ENCODE data around the gene MED25.

The MED25 gene

DNA sequence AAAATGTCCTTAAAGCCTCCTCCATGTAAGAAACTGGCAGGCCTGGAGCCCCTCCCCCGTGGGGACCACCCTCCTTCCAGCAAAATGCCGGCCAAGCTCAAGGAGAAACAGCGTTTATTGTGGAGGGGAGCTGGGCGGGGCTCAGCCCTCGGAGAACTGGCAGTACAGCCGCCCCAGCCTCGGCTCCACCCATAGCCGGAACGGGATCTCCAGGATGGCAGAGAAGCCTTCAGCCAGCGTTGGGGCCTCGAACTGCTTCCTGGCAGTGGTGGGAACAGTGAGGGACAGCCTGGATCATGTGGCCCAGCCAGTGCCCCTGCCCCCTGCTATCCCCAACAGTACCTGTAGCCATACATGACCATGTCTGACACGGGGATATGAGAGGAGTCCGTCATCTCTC, 43.0 kb downstream of the MED25 start:
- DNase-seq, result no peak

DNA sequence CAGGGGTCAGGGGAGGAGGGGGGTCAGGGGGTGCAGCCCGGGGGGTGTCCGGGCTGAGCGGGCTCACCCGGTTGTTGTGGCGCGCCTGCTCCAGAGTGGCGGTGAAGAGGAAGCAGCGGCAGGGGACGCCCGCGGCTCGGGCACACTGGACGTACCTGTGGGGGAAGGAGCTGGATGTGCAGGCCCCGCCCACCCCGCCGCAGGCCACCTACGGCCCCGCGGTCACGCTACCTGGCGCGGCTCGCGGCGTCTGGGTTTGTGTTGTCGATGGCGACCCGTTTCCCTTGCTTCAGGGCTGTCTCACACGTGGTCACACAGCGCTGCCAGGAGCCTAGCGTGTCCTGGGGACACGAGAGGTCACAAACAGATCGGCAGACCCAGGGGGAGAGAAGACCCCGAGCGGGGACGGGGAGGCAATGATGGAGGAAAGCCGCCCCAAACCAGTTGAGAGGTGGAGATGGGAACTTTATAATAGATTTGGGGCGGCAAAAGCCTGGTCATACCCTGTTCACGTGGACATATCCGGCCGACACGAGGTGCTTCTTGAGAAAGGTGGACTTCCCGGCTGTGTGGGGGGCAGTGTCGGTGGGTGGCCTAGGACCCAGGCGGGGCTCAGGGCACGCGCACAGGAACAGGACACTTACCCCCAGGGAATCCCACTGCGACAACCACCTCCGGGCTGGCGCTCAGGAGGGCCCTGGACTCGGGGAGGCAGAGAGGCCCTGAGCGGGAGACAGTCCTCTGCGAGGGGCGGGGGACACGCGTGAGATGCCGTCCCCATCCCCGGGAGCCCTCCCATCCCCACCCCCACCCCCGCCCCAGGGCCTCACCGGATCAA, 43.7 kb downstream of the MED25 start:
- DNase-seq, result no peak

DNA sequence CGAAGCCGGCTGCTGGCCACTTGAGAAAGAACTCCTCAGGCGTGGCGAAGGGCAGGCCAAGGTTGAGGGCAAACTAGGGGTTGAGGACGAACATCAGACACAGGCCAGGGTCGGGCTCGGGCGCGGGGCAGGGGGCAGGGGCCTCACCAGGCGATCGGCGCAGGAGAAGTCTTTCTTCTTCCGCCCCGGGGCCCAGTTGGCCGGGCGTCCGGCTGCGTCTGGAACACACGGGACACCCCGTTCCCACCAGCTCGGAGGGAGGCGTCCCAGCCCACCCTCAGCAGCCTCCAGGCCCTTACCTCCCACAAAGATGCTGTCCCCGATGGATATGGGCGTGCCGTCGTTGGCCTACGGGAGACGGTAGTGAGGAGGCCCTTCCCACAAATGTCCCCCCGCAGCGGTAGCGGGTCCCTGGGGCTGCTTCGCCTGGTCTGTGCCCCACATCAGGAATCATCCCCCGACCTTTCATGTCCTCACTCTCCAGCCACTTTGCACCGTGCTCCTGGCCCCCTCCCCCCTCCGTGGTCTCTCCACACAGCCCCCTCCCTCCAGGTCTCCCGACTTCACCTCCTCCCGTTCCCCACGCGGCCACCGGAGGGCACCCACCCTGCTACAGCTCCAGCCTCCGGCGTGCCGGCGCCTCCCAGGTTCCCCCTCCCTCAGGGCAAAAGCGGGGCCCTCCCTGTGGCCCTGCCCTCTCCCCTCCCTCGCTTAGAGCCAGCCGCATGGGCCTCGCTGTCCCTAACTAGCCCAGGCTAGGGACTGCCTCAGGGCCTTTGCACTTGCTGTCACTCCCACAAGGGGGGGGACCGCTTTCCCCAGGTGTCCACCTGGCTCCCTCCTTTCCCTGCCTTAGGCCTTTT, 44.5 kb downstream of the MED25 start:
- no peak for DNase-seq

DNA sequence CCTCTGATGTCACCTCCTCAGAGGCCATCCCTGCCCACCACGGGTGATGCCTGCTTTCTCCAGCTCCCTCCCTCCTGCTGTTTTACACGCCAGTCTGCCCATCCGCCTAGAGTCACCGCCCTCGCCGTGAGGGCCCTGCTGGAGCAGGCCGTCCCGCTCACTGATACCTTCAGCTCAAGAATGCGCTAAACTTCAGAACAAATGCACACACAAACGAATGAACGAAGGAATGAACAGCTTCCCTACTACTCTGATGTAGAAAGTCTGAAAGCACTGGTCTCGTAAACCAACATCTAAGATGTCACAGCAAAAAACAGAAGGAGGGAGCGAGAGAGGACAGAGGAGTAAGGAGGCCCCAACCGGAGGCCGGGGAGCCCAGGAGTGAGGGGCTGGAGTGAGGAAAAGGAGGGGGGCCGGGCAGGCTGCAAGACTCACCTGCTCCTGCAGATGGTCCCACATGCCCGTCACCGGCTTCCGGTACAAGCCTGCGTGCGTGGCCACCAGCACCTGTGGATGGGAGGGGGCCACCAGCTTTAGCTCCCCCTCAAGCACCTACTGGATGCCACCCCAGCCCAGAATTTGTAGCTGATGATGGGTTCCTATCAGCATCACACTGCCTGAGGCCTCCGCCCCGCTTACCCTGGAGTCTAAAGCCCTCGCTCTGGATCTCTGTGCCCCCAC, 45.3 kb downstream of the MED25 start:
- no peak for DNase-seq

DNA sequence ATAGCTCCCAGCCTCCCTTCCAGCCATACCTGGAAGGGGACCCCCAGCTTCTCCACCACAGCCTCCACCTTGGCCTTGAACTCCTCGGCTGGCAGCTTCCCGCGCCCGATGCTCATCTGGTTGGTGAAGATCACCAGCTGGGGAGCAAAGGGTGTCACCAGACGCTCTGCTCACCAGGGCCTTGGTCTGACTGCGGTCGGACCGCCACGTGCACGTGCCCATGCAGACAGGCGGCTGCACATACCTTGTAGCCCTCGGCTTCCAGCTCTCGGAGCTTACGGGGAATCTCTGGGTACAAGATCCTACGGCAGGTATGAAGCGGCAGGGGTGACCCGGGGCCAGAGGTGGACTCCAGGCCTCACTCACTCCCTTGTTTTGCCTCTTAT, 45.8 kb downstream of the MED25 start:
- DNase-seq, result no peak

DNA sequence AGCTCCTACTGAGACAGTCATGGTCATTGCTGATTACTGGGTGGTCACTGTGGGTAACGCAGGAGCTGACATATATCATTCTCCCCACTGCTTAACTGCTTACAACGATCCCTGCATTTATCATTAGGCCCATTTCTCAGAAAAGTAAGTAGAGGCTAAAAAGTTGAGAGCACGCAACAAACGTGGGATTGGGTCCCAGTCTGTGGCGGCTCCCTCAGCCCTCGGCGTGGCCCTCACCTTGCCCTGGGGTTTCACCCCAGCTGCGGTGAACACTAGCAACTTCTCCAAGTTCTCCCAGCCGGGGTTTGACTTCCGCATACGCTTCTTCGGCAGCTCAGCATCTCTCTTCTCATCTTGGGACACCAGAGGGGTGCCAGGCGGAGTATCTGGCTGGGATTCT, 46.8 kb downstream of the MED25 start:
- no peak for DNase-seq

DNA sequence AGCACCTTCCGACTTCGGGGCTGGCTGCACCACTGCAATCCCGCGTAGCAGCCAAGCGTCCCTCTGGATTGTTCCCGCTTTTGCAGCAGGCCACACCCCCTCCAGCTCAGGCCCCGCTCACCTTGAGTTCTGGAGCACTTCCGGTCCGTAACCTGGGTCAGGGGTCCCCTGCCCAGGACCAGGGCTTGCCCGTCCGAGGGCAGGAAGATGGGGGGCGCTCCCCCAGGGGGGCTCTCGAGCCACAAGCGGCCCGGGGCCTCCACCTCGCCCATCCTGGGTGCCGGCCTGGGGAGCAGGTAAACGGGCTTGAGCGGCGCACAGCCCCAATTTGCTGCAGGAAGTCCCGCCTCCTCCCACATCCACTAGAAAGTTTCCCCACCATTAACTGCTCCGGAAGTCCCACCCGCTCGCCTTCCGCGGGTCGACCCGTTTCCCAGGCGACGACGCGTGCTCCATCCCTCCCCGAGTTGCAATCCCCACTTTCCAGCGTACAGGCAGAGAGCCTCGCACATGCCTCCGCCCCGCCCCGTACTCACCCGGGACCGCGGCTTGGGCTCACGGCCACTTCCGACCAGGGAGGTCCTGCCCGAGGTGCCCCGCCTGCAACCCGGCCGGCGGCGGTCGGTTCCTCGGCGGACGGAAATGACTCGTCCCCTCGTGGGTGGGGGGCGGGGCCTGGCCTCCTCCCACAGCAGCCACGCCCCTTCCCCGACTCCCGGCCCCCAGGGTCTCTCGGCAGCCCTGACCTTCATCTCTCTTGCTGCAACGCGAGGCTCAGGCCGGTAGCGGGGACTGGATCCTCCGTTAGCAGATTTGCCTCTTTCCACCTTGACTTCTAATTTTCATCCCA, 49.1 kb downstream of the MED25 start, which contains the start of gene PNKP:
Gene PNKP (minus strand): TSS at position 644 of the 850 bp plus-strand sequence. CDS start 372 bp downstream, at position 272.
- peak; percentile 96 for DNase-seq

DNA sequence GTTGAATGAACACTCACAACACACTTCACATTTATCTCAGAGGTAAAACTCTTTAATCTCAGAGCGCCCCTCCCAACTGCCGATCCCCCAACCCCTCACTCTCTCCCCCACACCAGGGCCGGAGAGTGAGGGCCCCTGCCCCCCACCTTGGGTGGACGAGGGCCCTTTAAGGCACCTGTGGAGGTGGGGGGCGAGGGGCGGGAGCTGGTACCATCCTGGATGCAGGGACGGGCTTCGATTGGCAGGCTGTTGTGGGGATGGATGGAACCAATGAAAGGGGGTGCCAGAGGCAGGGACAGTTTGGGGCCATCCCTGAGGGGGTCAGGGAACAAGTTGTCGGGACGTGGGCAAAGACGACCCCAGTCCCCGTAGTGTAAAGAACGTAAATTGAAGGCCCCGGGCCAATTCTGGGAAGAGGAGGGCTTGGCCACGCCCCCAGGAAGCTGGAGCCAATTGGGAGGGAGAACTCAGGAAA, 51.0 kb downstream of the MED25 start:
- DNase-seq, result no peak

DNA sequence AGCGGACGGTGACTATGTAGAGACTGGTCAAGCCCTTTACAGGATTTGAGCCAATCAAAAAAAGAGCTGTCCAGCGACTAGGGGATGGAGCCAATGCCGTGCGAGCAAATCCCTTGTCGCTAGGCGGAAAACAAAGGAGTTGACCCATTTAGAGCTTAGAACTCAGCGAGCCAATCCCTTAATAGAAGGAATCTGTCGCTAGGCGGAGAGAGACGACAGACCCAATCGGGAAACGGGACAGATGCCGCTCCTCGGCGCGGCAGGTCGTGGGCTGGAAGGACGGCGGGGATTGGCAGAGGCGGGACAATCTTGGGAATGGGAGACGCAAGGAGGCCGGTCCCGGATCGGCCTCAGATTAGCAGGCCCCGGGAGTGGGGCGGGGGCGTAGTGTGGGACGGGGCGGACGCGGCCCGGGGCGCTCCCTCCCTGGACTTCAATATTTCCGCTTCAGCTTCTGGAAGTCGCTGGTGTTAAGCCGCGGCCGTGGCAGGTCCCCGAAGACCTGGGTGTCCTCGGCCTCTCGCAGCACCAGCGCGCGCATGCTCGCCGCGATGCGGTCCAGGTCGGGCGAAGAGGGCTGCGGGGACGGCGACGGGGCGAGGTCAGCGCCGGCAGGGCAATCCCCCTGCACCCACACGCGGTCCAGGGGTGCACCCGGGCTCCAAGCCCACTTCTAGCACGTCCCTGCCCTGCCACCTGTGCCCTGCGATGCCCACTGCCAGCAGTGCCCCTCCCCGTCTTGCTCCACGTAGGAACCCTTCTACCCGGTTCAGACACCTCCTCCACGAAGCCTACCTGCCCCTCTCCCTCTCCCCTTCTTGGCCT, 51.6 kb downstream of the MED25 start:
- DNase-seq, result peak; percentile 100

DNA sequence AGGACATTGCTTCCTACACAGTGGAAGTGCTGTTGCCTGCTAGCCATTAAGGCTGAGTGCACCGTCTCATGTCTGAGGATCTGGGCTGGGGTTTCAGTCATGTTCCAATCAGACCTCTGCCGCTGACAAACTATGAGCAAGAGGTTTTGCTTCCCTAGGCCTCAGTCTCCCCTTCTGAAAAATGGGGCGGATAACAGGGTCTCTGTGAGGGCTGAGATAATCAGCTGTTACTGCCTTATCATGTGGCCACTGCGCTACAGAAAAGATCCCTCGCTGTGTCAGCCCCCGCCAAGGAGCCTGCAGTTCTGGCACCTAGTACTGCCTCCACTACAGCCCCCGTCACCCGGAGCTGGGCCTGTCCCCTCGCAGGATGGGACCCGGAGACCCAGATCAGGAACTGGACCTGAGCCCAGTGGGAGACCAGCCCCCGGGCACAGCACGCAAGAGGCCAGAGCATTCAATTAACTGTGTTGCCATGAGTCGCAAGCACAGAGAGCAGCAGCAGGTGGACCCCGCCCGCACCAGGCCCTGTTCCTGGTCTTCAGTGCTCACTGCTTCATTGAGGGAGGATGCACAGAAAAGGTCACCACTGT, 52.3 kb downstream of the MED25 start:
- DNase-seq, result no peak

DNA sequence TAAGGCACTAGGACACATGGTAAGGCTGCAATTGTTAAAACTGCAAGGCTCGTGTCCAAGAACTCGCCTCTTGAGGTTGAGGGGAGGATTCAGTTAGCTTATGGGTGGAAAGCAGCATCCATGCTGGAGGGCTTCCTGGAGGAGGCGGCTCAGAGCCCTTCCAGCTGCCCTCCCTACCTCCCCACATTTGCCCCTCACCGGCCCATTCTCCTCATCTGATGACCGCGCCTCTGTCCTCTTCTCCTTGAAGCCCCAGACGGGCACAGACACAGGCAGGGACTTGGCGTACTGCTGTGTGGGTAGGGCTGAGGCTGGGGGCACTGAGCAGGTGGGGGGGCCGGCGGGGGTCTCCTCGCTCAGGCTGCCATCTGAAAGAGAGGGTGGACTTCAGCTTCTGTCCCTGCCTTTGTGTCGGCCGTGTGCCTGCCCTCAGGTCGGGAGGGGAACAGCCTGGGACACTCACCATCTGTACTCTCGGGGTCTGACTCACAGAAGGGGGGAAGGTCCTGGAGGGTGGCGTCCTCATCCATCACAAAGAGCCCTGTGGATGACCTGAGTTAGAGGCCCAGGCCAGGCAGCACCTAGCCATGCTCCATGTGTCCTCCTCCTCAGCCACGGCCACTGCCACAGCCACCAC, 53.4 kb downstream of the MED25 start:
- DNase-seq, result no peak

DNA sequence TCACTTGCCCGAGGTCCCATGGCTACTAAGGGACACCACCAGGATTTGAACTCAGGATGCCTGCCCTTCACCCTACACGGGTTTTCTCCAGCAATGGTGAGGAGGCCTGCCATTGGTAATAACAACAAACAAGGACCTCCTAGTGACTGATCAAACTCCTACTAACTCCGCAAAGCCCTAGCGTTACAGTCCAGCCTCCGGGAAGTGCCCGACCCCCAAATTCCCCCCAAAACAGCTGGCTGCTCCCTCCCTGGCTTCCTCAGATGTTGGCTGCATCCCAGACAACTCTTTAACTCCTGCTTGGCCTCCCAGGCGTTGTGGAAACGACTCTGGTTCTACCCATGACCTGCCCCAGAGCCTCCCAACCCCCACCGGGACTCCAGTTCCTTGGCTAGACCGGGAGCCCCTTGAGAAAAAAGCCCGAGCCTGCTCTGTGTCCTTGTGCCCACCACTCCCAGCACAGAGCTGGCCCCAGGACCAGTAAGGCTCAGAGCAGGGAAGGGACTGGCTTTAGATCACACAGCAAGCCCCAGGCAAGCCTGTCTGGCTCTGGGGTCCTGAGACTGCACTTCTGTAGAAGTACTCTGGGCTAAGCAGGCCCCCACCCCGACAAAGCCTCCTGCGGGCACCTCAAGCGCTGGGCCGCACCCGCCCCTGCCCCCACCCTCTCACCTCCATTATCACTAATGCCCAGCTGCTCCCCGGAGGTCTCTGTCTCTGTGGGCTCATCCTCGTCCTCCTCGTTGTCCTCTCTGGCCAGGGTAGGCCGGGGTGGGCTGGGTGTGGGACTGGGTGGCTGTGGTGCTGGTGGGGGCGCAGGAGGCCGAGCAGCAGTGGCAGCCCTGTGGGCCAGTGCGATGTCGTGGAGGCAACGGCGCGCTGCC, 54.4 kb downstream of the MED25 start:
- DNase-seq, result no peak

DNA sequence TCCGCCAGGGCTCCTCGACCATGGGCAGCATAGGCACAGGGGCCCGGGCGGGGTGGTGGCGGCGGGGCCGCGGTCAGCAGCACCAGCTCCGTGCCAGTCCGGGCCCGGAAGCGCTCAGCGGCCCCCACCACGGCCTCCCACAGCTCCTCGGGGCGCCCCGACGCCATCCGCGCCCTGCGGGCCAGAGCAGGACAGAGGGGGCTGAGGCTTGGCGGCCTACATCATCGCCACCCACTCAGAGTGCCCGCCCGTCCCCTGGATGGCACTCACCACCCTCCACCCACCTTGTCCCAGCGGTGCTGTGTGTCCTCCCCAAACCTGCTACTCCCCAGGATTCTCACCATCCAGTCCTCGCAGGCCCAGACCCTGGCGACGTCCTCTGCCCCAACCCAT, 55.0 kb downstream of the MED25 start:
- DNase-seq, result no peak

DNA sequence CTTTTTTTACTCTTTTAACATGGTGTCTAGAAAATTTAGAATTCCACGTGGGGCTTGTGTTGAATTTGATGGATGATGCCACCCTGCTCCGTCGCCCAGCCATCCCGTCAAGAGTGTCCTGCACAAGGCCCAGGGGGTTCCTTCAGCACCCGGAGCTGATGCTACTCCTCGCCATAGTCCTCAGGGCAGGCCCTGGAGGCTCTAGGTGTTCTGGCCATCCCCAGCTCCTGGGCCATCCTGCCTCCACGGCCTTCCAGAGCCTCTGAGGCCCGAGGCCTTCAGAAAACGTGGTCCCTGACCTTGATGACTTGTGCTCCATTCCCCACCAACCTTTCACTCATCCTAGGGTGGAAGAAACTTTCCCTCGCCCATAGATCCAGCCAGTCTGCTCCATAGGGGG, 55.7 kb downstream of the MED25 start:
- DNase-seq, result no peak

DNA sequence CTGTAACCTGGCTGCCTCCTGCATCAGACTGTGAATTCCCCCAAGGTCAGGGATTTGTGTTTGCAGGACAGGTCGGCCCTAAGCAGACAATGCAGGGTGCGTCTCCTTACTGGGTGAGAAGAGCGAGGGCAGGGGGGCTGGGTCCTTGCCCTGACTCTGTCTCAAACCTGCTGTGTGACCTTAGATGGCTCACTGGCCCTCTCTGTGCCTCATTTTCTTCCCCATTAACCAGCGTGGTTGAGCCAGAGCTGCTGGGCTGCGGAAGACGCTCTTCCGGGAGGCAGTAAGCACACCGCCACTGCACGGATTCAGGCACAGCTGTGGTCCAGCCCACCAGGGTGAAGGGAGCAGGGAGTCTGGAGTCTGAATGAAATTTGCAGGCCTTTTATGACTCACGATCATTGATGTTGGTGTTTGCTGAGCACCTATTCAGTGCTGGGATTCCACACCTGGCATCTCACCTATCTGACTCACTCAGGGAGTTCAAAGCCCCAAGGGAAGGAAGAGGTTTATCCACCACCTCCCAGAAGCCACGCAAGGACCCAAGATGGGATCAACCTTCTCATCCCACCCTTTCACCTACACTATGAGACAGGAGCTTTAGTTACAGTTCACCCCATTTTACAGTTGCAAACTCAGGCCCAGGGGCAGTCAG, 56.5 kb downstream of the MED25 start:
- DNase-seq, result no peak

DNA sequence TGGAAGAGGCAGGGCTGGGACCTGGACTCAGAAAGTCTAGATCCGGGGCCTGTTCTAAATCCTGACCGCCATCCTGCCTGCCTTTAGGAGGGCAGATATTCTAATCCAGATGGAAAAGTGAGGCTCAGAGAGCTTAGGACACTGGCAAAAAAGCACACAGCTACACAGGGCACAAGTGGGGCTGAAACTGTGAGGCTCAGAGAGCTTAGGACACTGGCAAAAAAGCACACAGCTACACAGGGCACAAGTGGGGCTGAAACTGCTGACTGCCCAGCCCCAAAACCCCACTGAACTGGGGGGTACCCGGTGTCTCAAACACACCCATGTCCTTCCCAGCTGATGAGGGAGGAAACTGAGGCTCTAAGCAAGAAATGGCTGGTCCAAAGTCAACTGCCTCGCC, 57.1 kb downstream of the MED25 start:
- no peak for DNase-seq

DNA sequence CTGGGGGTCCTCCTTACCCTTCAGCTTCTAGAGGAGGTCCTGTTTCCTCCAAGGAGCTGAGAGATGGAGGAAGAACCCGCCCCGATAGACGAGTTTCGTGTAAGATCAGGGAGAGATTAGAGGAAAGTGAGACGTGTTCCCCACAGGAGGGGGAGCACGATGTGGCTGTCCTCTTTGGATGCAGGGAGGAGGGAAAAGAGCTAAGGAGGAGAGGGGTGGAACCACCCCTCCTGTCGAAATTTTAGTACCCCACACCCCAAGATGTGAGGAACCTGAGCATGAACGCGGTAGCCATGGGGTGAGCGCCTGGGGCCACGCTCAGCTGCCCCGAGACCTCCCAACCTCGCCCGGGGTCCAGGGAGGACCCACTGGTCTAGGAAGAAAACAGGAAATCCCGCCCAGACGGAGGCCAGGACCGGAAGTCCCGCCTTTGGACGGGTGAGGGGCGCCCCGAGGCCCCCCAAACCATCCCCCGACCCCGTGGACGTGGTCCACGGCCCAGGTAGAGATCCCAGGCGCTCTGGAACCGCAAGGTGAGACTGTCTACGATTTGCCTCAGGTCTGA, 57.9 kb downstream of the MED25 start:
- DNase-seq, result peak; percentile 72

DNA sequence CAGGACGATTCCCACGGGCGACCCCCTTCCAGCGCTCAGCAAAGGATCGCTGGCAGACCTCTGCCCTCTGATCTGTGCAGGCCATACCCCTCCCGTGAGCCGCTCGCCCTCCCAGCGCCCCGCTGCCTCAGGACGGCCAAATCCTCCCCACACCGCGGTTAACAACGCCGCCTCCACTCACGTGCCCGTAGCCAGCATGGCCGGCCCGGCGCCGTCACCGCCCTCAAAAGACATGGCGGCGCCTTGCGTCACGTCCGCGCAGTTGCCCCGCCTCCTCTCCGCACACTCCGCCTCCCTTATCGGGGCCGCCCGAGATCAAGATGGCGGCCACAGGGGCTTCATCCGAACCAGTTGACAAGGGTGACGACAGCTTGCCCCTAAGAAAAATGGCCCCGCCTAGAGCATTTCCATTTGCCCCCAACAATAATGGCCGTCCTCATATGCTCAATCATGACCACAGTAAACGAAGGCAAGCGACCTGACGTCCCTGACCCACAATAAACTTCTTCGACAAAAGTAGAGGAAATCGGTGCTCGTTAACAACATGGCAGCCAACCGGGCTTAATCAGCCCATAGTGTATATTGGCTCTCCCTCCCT, 58.4 kb downstream of the MED25 start:
- DNase-seq, result peak; percentile 100

Measured in NCI-H1436 (cell line).